IMR-90 (cell line): ENCODE data around the gene TPGS1. TPM values are rescaled to one million over a fixed set of nuclear protein-coding genes. Genes with fewer than 3 reads are reported as not detected.

Experiments used
- ATAC-seq: fragments of 200-7000 bp; cut with Tn5 transposase; 2 replicates; pipeline ENCODE4 v1.9.1; 2020; ENCODE audit warnings: low read depth, mild to moderate bottlenecking, moderate library complexity
- BruUV-seq: library from RNA; stranded (reverse); fragments of 400-500 nt; replicated peaks from 2 replicates; lab custom pipeline; 2021; lab: Mats Ljungman, UMichigan
- CTCF ChIA-PET: fragments of 300-600 bp; formaldehyde crosslinking; extraction: SDS; loops from one replicate; lab custom pipeline; 2021; ENCODE audit warnings: antibody characterized with exemption; lab: Yijun Ruan, JAX
- POLR2A ChIA-PET: fragments of 300-600 bp; sonication (Branson Sonifier 250); formaldehyde crosslinking; loops from one replicate; lab custom pipeline; 2022; ENCODE audit warnings: antibody characterized with exemption; ENCODE audit not compliant: unreplicated experiment; lab: Charles Lee
- DNase-seq: peaks from one replicate; pipeline ENCODE4 v3.0.0; 2013
- H2AFZ ChIP-seq: replicated peaks from 2 replicates; pipeline ENCODE3; 2013; ENCODE audit warnings: low read length, mild to moderate bottlenecking; ENCODE audit not compliant: poor library complexity
- H2AK5ac ChIP-seq: 2 replicates; pipeline ENCODE4 v1.6.1; 2013; ENCODE audit warnings: low read depth, low read length, inconsistent platforms
- H2AK9ac ChIP-seq: replicated peaks from 2 replicates; pipeline ENCODE3; 2013; ENCODE audit warnings: mild to moderate bottlenecking, low read depth, low read length, moderate library complexity; ENCODE audit not compliant: poor library complexity
- H2BK120ac ChIP-seq: 2 replicates; pipeline ENCODE4 v1.6.1; 2013; ENCODE audit warnings: low read depth, low read length, inconsistent platforms
- H2BK15ac ChIP-seq: 3 replicates; pipeline ENCODE4 v1.6.1; 2013; ENCODE audit warnings: low read depth, low read length, inconsistent platforms
- H2BK20ac ChIP-seq: 2 replicates; pipeline ENCODE4 v1.6.1; 2013; ENCODE audit warnings: low read depth, mild to moderate bottlenecking, inconsistent platforms, low read length, moderate library complexity
- H2BK5ac ChIP-seq: 2 replicates; pipeline ENCODE4 v1.6.1; 2013; ENCODE audit warnings: mild to moderate bottlenecking, low read depth, low read length, inconsistent platforms; ENCODE audit not compliant: poor library complexity, severe bottlenecking
- H3K14ac ChIP-seq: replicated peaks from 2 replicates; pipeline ENCODE4 v1.6.1; 2013; ENCODE audit warnings: low read depth, low read length, inconsistent platforms
- H3K18ac ChIP-seq: 2 replicates; pipeline ENCODE4 v1.6.1; 2013; ENCODE audit warnings: low read depth, low read length, control low read depth
- H3K23ac ChIP-seq: 2 replicates; pipeline ENCODE4 v1.6.1; 2013; ENCODE audit warnings: low read depth, low read length, inconsistent platforms
- H3K27ac ChIP-seq: 2 replicates; pipeline ENCODE4 v1.5.1; 2013; ENCODE audit warnings: mild to moderate bottlenecking, control low read depth, low read length; ENCODE audit not compliant: insufficient read depth
- H3K27me3 ChIP-seq: 2 replicates; pipeline ENCODE4 v1.6.1; 2013; ENCODE audit warnings: low read length; ENCODE audit not compliant: control insufficient read depth, insufficient read depth
- H3K36me3 ChIP-seq: 2 replicates; pipeline ENCODE4 v1.6.1; 2013; ENCODE audit warnings: low read length, mixed read lengths; ENCODE audit not compliant: control insufficient read depth, insufficient read depth
- H3K4ac ChIP-seq: 2 replicates; pipeline ENCODE4 v1.6.1; 2013; ENCODE audit warnings: low read depth, low read length, inconsistent platforms
- H3K4me1 ChIP-seq: 2 replicates; pipeline ENCODE4 v1.6.1; 2013; ENCODE audit warnings: low read length, mixed read lengths; ENCODE audit not compliant: control insufficient read depth, insufficient read depth
- H3K4me2 ChIP-seq: 2 replicates; pipeline ENCODE4 v1.6.1; 2013; ENCODE audit warnings: low read depth, mild to moderate bottlenecking, control low read depth, low read length, moderate library complexity
- H3K4me3 ChIP-seq: 2 replicates; pipeline ENCODE4 v1.5.1; 2013; ENCODE audit warnings: low read depth, mild to moderate bottlenecking, control low read depth, low read length, moderate library complexity; ENCODE audit not compliant: insufficient read depth
- H3K56ac ChIP-seq: 2 replicates; pipeline ENCODE4 v1.6.1; 2013; ENCODE audit warnings: low read length, inconsistent platforms; ENCODE audit not compliant: insufficient read depth; ENCODE audit errors: extremely low read depth
- H3K79me1 ChIP-seq, 2 experiments: 2 replicates each; pipeline ENCODE4 v1.6.1; 2013; ENCODE audit warnings: low read length in 2 of 2, inconsistent platforms in 1 of 2, low read depth in 1 of 2
- H3K9ac ChIP-seq: 2 replicates; pipeline ENCODE4 v1.6.1; 2013; ENCODE audit warnings: low read depth, low read length, control low read depth
- H3K9me1 ChIP-seq: 2 replicates; pipeline ENCODE4 v1.6.1; 2013; ENCODE audit warnings: low read length, inconsistent platforms; ENCODE audit not compliant: insufficient read depth
- H3K9me3 ChIP-seq: 2 replicates; pipeline ENCODE4 v1.6.1; 2013; ENCODE audit warnings: low read length; ENCODE audit not compliant: control insufficient read depth, insufficient read depth
- H4K20me1 ChIP-seq: 2 replicates; pipeline ENCODE4 v1.6.1; 2013; ENCODE audit warnings: low read length, inconsistent platforms; ENCODE audit not compliant: insufficient read depth
- H4K5ac ChIP-seq: 2 replicates; pipeline ENCODE4 v1.6.1; 2013; ENCODE audit warnings: mild to moderate bottlenecking, low read depth, low read length, control low read depth
- H4K8ac ChIP-seq, 2 experiments: 2 replicates each; pipeline ENCODE4 v1.6.1; 2013; ENCODE audit warnings: low read depth in 2 of 2, low read length in 2 of 2, control low read depth in 1 of 2, inconsistent platforms in 1 of 2
- H4K91ac ChIP-seq: 2 replicates; pipeline ENCODE4 v1.6.1; 2013; ENCODE audit warnings: low read depth, low read length, inconsistent platforms; ENCODE audit not compliant: insufficient read depth
- BHLHE40 ChIP-seq: fragments of 150-350 bp; IDR thresholded peaks from 2 replicates; pipeline ENCODE4 v1.6.1; 2016; ENCODE audit warnings: mild to moderate bottlenecking, low read depth, low read length
- CEBPB ChIP-seq: IDR thresholded peaks from 2 replicates; pipeline ENCODE4 v1.6.1; 2012; ENCODE audit warnings: low read depth, low read length, improper control_type of control experiment
- CHD1 ChIP-seq: IDR thresholded peaks from 2 replicates; pipeline ENCODE4 v1.6.1; 2012; ENCODE audit warnings: low read depth, low read length, improper control_type of control experiment
- FOS ChIP-seq: fragments of 150-350 bp; IDR thresholded peaks from 2 replicates; pipeline ENCODE4 v1.6.1; 2016; ENCODE audit warnings: low read depth, low read length
- MAFK ChIP-seq: IDR thresholded peaks from 2 replicates; pipeline ENCODE4 v1.6.1; 2012; ENCODE audit warnings: low read depth, low read length, improper control_type of control experiment
- MAZ ChIP-seq: IDR thresholded peaks from 2 replicates; pipeline ENCODE4 v1.6.1; 2012; ENCODE audit warnings: low read depth, mild to moderate bottlenecking, low read length, improper control_type of control experiment, moderate library complexity, borderline replicate concordance
- MXI1 ChIP-seq: IDR thresholded peaks from 2 replicates; pipeline ENCODE4 v1.6.1; 2012; ENCODE audit warnings: low read depth, mild to moderate bottlenecking, low read length, moderate library complexity, borderline replicate concordance
- NFE2L2 ChIP-seq: fragments of 150-350 bp; IDR thresholded peaks from 2 replicates; pipeline ENCODE4 v1.6.1; 2016; ENCODE audit warnings: low read depth, mild to moderate bottlenecking, low read length
- POLR2A ChIP-seq: IDR thresholded peaks from 2 replicates; pipeline ENCODE4 v1.6.1; 2012; ENCODE audit warnings: mild to moderate bottlenecking, low read depth, low read length
- RAD21 ChIP-seq: IDR thresholded peaks from 2 replicates; pipeline ENCODE4 v1.6.1; 2012; ENCODE audit warnings: low read length, improper control_type of control experiment
- RCOR1 ChIP-seq: IDR thresholded peaks from 2 replicates; pipeline ENCODE4 v1.6.1; 2012; ENCODE audit warnings: mild to moderate bottlenecking, low read length, improper control_type of control experiment; ENCODE audit not compliant: insufficient replicate concordance
- RFX5 ChIP-seq: IDR thresholded peaks from 2 replicates; pipeline ENCODE4 v1.8.0; 2012; ENCODE audit warnings: low read depth, mild to moderate bottlenecking, low read length, moderate library complexity
- SMC3 ChIP-seq: fragments of 150-350 bp; IDR thresholded peaks from 2 replicates; pipeline ENCODE4 v1.6.1; 2016; ENCODE audit warnings: low read depth, mild to moderate bottlenecking, antibody characterized with exemption, low read length, moderate library complexity
- WGBS, 2 experiments: methylation state at CpG; one replicate each; pipeline versions ENCODE4 v1.1.5 to v1.1.7; 2013; ENCODE audit warnings: missing lambda C conversion rate in 2 of 2; ENCODE audit not compliant: insufficient read length in 1 of 2; ENCODE audit errors: extremely low coverage in 2 of 2; 5-methylcytosine and 5-hydroxymethylcytosine counted together
- dilution Hi-C: fragments of 300-500 bp; cut with HindIII; formaldehyde crosslinking; loops from one replicate; pipeline ENCODE4 v1.14.3; 2018; ENCODE audit warnings: low sequenced_read_pairs; ENCODE audit not compliant: unreplicated experiment
- in situ Hi-C: fragments of 300-500 bp; cut with MboI; formaldehyde crosslinking; loops from 3 replicates; pipeline ENCODE4 v1.14.3; 2019; ENCODE audit warnings: low sequenced_read_pairs, inconsistent platforms, mixed read lengths
- intact Hi-C: fragments of 100-400 bp; cut with micrococcal nuclease; formaldehyde crosslinking; loops from 2 replicates; pipeline ENCODE4 v1.10.0; 2022
- polyA plus RNA-seq, 3 experiments: library from polyadenylated mRNA; depleted of rRNA; stranded (reverse); fragments of >200 nt; gene quantifications; 2 replicates each; pipeline ENCODE4 v1.2.3, GENCODE V29; 2012; ENCODE audit warnings: low replicate concordance in 1 of 3
- total RNA-seq: library from RNA; depleted of rRNA; stranded (reverse); fragments of >200 nt; gene quantifications from 2 replicates; pipeline ENCODE4 v1.2.3, GENCODE V29; 2012
- TF ChIP-seq, protein P1 (sequence below): fragments of 150-350 bp; IDR thresholded peaks from 2 replicates; pipeline ENCODE4 v1.6.1; 2017; ENCODE audit warnings: mild to moderate bottlenecking, antibody characterized with exemption, low read length, low read depth
- TF ChIP-seq, protein P2 (sequence below): fragments of 150-350 bp; IDR thresholded peaks from 2 replicates; pipeline ENCODE4 v1.6.1; 2016; ENCODE audit warnings: low read depth, mild to moderate bottlenecking, low read length, moderate library complexity, borderline replicate concordance
- TF ChIP-seq, protein P3 (sequence below): conservative IDR thresholded peaks from 2 replicates; pipeline ENCODE4 v1.5.1; 2012; ENCODE audit warnings: mild to moderate bottlenecking, low read depth, low read length, improper control_type of control experiment

TPGS1 gene
- total and polyA plus RNA-seq, 2 of the 4 experiments (the other 2 are of a cell fraction): 2.7 to 6.3 TPM

DNA sequence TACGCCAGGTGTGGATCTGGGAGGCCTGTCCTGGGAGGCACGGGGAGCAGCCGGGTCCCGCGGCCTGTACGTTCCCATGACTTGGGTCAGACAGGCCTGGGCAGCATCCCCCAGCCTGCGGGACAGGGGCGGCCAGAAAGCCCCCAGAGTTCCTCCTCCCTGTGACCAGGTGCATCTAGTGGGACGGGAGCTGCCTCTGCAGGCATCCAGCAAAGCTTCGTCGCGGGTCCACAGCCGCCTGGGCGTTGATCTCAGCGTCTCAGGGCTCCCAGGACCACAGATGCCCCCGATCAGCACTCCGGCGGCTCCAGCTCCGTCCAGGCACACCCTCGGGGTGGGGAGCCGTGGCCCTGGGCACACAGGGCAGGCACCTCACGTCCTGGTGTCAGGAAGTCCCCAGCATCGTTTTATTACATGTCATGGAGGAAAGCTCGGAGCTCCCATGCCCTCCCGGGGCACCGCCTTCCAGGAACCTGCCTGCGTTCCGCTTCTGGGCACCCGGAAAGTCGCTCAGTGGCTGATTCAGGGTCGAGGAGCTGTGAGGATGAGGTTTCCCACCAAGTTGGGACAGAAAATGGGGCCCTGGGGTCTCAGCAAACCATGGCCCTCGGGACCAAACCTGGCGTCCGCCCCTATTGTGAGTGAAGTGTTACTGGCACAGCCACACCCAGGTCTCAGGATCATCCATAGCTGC, 35.0 kb downstream of the TPGS1 start:
- in situ Hi-C loops (no loop called here), intact Hi-C loops (no loop called here), dilution Hi-C loops (no loop called here)
- no peak overlapping the region for H2AFZ ChIP-seq
- no peak overlapping the region for H3K14ac ChIP-seq
- H3K4me3 ChIP-seq: no peak overlapping the region
- no peak overlapping the region for H3K23ac ChIP-seq
- H3K79me1 ChIP-seq: peaks cover 7 to 12% of the 10 kb centered on the region in 2 experiments; a peak in 2 of 4 replicates
- no peak for DNase-seq
- H3K18ac ChIP-seq: no peak overlapping the region
- H2AK9ac ChIP-seq: peak overlapping the region; percentile 28
- no peak overlapping the region for H3K56ac ChIP-seq
- H3K27ac ChIP-seq: no peak overlapping the region
- H2BK120ac ChIP-seq: no peak overlapping the region
- no peak for TF ChIP-seq RCOR1
- TF ChIP-seq RAD21: no peak
- TF ChIP-seq, protein P1, sequence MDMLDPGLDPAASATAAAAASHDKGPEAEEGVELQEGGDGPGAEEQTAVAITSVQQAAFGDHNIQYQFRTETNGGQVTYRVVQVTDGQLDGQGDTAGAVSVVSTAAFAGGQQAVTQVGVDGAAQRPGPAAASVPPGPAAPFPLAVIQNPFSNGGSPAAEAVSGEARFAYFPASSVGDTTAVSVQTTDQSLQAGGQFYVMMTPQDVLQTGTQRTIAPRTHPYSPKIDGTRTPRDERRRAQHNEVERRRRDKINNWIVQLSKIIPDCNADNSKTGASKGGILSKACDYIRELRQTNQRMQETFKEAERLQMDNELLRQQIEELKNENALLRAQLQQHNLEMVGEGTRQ: no peak
- TF ChIP-seq, protein P2, sequence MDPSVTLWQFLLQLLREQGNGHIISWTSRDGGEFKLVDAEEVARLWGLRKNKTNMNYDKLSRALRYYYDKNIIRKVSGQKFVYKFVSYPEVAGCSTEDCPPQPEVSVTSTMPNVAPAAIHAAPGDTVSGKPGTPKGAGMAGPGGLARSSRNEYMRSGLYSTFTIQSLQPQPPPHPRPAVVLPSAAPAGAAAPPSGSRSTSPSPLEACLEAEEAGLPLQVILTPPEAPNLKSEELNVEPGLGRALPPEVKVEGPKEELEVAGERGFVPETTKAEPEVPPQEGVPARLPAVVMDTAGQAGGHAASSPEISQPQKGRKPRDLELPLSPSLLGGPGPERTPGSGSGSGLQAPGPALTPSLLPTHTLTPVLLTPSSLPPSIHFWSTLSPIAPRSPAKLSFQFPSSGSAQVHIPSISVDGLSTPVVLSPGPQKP: no peak
- TF ChIP-seq MAZ: no peak
- TF ChIP-seq SMC3: no peak
- TF ChIP-seq, protein P3, sequence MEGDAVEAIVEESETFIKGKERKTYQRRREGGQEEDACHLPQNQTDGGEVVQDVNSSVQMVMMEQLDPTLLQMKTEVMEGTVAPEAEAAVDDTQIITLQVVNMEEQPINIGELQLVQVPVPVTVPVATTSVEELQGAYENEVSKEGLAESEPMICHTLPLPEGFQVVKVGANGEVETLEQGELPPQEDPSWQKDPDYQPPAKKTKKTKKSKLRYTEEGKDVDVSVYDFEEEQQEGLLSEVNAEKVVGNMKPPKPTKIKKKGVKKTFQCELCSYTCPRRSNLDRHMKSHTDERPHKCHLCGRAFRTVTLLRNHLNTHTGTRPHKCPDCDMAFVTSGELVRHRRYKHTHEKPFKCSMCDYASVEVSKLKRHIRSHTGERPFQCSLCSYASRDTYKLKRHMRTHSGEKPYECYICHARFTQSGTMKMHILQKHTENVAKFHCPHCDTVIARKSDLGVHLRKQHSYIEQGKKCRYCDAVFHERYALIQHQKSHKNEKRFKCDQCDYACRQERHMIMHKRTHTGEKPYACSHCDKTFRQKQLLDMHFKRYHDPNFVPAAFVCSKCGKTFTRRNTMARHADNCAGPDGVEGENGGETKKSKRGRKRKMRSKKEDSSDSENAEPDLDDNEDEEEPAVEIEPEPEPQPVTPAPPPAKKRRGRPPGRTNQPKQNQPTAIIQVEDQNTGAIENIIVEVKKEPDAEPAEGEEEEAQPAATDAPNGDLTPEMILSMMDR: no peak
- TF ChIP-seq FOS: no peak
- no peak for TF ChIP-seq MXI1
- no peak for TF ChIP-seq CHD1
- no peak for TF ChIP-seq BHLHE40
- no peak for TF ChIP-seq RFX5
- TF ChIP-seq NFE2L2: no peak
- no peak for TF ChIP-seq MAFK
- no peak for TF ChIP-seq CEBPB
- TF ChIP-seq POLR2A: no peak
- H4K5ac ChIP-seq: no peak overlapping the region
- CTCF ChIA-PET: no interaction called here
- no peaks in the 10 kb centered on the region for H3K9me3 ChIP-seq
- no peak overlapping the region for H3K9ac ChIP-seq
- no peak overlapping the region for H4K8ac ChIP-seq
- H4K91ac ChIP-seq: no peak overlapping the region
- no peak overlapping the region for H2AK5ac ChIP-seq
- H3K36me3 ChIP-seq: peaks cover 39% of the 10 kb centered on the region
- no peak overlapping the region for H2BK20ac ChIP-seq
- H4K20me1 ChIP-seq: peaks cover 14% of the 10 kb centered on the region
- H3K9me1 ChIP-seq: peaks cover 8% of the 10 kb centered on the region
- no peaks in the 10 kb centered on the region for H3K27me3 ChIP-seq
- 93% methylated on average over 24 of the region's 34 CpGs; no CpG with 5 or more reads in 1 of the 2 experiments for WGBS, 2 experiments
- H3K4me1 ChIP-seq: no peaks in the 10 kb centered on the region
- H2BK15ac ChIP-seq: no peak overlapping the region
- no peak overlapping the region for H3K4ac ChIP-seq
- no peak overlapping the region for H3K4me2 ChIP-seq
- no TSS peak for BruUV-seq
- no peak overlapping the region for H2BK5ac ChIP-seq
- ATAC-seq: no peak
- POLR2A ChIA-PET: no interaction called here
